Fibroblast of peridontal ligament (primary cell): ENCODE measurements around the gene SHQ1.
"Not testable (repeated sequence)": the region's sequence is repeated elsewhere in the genome, so short reads cannot be mapped to it uniquely, and the experiment has no call there.

Experiments
- DNase-seq: peaks from one replicate; pipeline ENCODE4 v3.0.0-alpha.2; 2010; ENCODE audit errors: extremely low read depth

SHQ1 gene

GRCh38 chr3:72719137-72719536 lies 129.1 kb downstream of the SHQ1 start:
- no peak for DNase-seq

GRCh38 chr3:72714135-72714534 lies 134.1 kb downstream of the SHQ1 start:
- not testable (repeated sequence) for DNase-seq

GRCh38 chr3:72710471-72710870 lies 137.8 kb downstream of the SHQ1 start:
- not testable (repeated sequence) for DNase-seq

DNA sequence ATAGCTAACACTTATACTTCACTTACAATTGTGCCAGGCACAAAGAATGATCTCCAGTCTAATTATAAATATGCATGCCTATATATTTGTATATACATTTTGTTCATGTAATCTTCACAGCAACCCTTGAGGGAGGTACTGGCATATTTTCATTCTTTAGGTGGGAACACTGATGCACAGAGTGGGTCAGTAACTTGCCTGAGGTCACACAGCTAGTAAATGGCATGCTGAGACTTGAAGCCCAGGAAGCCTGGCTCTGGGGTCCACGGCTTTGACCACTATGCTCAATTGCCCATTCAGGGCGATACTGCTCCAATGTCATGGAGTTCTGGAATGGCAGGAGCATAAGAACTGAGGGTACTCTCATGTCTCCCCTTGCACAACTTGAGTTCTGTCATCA lies 139.8 kb downstream of the SHQ1 start:
- no peak for DNase-seq

GRCh38 chr3:72702997-72703396 lies 145.2 kb downstream of the SHQ1 start:
- no peak for DNase-seq

DNA sequence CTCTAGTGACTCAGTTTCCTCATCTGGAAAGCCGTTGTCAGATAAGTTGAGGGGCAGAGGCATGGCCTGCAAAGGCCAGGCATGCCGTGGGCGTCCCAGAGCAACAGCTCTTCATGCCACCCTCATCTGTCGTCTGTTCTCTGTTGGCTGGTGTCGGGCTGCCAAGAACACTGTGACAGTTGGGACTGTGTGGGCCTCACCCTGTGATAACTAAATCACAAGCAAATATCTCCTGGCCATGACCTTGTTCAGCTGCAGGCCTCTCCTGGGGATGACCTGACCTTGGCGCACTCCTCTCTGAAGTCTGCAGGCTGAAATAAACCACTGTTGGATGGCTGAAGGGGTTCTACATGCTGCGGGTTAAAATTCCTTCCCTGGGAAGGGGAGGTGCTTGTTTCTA lies 145.9 kb downstream of the SHQ1 start:
- no peak for DNase-seq

GRCh38 chr3:72700106-72700505 lies 148.1 kb downstream of the SHQ1 start:
- DNase-seq, result no peak

DNA sequence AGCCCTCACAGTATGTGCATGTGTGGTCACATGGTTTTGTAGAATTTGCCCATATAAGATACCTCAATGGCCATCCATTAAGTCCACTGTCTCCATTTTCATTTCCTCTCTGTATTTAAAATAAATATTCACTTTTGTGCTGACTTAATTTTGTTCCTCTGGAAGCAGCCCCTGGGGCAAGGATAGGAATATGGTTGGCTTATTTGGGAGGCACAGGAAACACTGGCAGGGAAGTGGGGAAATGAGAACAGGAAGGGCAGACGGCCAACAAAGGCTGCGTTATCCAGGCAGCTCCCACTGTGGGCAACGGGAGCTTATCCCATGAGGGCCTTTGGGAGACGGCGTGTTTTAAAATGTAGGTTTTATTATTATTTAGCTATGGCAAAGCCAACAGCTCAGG lies 148.6 kb downstream of the SHQ1 start:
- DNase-seq, result no peak
